NCI-H146 treated with DMSO at 0.1 percent for 48 hours (cell line): ENCODE data around the gene PRKCB.

ENCODE experiments used
- DNase-seq: peaks from one replicate; lab custom pipeline; 2025; ENCODE audit not compliant: unreplicated experiment; lab: John Stamatoyannopoulos, UW

Gene PRKCB

GRCh38 chr16:23934610-23935236, 98.9 kb downstream of the PRKCB start:
- no peak for DNase-seq

- no peak for DNase-seq
Measured at GRCh38 chr16:23940111-23940510, 104.3 kb downstream of the PRKCB start.

- DNase-seq: no peak
Measured at GRCh38 chr16:23941025-23941424, 105.2 kb downstream of the PRKCB start.

GRCh38 chr16:23941963-23942564, 106.3 kb downstream of the PRKCB start:
- no peak for DNase-seq

GRCh38 chr16:23943604-23944003, 107.8 kb downstream of the PRKCB start:
- no peak for DNase-seq

- DNase-seq: no peak
Measured at GRCh38 chr16:23944381-23944780, 108.6 kb downstream of the PRKCB start.

- DNase-seq: no peak
Measured at GRCh38 chr16:23945243-23945642, 109.5 kb downstream of the PRKCB start.

GRCh38 chr16:23947838-23948237, 112.1 kb downstream of the PRKCB start:
- DNase-seq: no peak

- no peak for DNase-seq
Measured at GRCh38 chr16:23948949-23949411, 113.2 kb downstream of the PRKCB start.

GRCh38 chr16:23949630-23950290, 114.0 kb downstream of the PRKCB start:
- no peak for DNase-seq

GRCh38 chr16:23950291-23950894, 114.6 kb downstream of the PRKCB start:
- no peak for DNase-seq

GRCh38 chr16:23950898-23951297, 115.1 kb downstream of the PRKCB start:
- DNase-seq: no peak

GRCh38 chr16:23952128-23952970, 116.6 kb downstream of the PRKCB start:
- no peak for DNase-seq

GRCh38 chr16:23952971-23953300, 117.2 kb downstream of the PRKCB start:
- DNase-seq: no peak

- no peak for DNase-seq
Measured at GRCh38 chr16:23953476-23953875, 117.7 kb downstream of the PRKCB start.

GRCh38 chr16:23955088-23955487, 119.3 kb downstream of the PRKCB start:
- DNase-seq: no peak

GRCh38 chr16:23957287-23957686, 121.5 kb downstream of the PRKCB start:
- no peak for DNase-seq

GRCh38 chr16:23959072-23959751, 123.4 kb downstream of the PRKCB start:
- DNase-seq: peak; percentile 7

- no peak for DNase-seq
Measured at GRCh38 chr16:23959752-23960072, 123.9 kb downstream of the PRKCB start.

GRCh38 chr16:23960081-23960885, 124.5 kb downstream of the PRKCB start:
- no peak for DNase-seq
